DOHH2 (cell line): ENCODE results near the gene PLCD1.

Experiments
- H3F3A ChIP-seq: fragments of 200-600 bp; sonication (generic), shearing (Covaris generic); 2 replicates; pipeline ENCODE4 v1.6.0; 2016; ENCODE audit warnings: antibody characterized with exemption, mild to moderate bottlenecking; ENCODE audit not compliant: control insufficient read depth, insufficient read depth
- H3K27ac ChIP-seq: fragments of 200-600 bp; sonication (generic); 2 replicates; pipeline ENCODE4 v1.5.1; 2014; ENCODE audit warnings: low read depth, mild to moderate bottlenecking, low read length, moderate library complexity
- H3K27me3 ChIP-seq: fragments of 200-600 bp; sonication (generic); 2 replicates; pipeline ENCODE4 v1.6.1; 2014; ENCODE audit warnings: mild to moderate bottlenecking, low read length, mixed read lengths; ENCODE audit not compliant: control insufficient read depth
- H3K36me3 ChIP-seq: fragments of 200-600 bp; sonication (generic); 2 replicates; pipeline ENCODE4 v1.6.1; 2014; ENCODE audit warnings: mild to moderate bottlenecking, low read length, moderate library complexity, mixed read lengths; ENCODE audit not compliant: control insufficient read depth
- H3K4me1 ChIP-seq: fragments of 200-600 bp; sonication (generic); 2 replicates; pipeline ENCODE4 v1.6.1; 2014; ENCODE audit warnings: mild to moderate bottlenecking, low read length, mixed read lengths; ENCODE audit not compliant: control insufficient read depth
- H3K4me2 ChIP-seq: fragments of 200-600 bp; sonication (generic); 2 replicates; pipeline ENCODE4 v1.6.0; 2014; ENCODE audit warnings: mild to moderate bottlenecking, low read length, moderate library complexity
- H3K4me3 ChIP-seq: fragments of 200-600 bp; sonication (generic); 2 replicates; pipeline ENCODE4 v1.5.1; 2014; ENCODE audit warnings: mild to moderate bottlenecking, low read length, mixed read lengths
- H3K79me2 ChIP-seq: fragments of 200-600 bp; sonication (generic); 2 replicates; pipeline ENCODE4 v1.6.1; 2014; ENCODE audit warnings: mild to moderate bottlenecking, low read length, mixed read lengths; ENCODE audit not compliant: control insufficient read depth
- H3K9me2 ChIP-seq: fragments of 200-600 bp; sonication (generic); replicated peaks from 2 replicates; pipeline ENCODE4 v1.6.1; 2014; ENCODE audit warnings: mild to moderate bottlenecking, low read length, mixed read lengths; ENCODE audit not compliant: control insufficient read depth
- H3K9me3 ChIP-seq: fragments of 200-600 bp; sonication (generic); 2 replicates; pipeline ENCODE4 v1.6.1; 2014; ENCODE audit warnings: antibody characterized with exemption, low read length, mixed read lengths; ENCODE audit not compliant: control insufficient read depth, insufficient read depth
- H4K20me1 ChIP-seq: fragments of 200-600 bp; sonication (generic); 2 replicates; pipeline ENCODE4 v1.6.0; 2014; ENCODE audit warnings: low read depth, mild to moderate bottlenecking, antibody characterized with exemption, low read length, moderate library complexity; ENCODE audit not compliant: control insufficient read depth, insufficient read depth
- EZH2phosphoT487 ChIP-seq: fragments of 200-600 bp; sonication (generic); IDR thresholded peaks from 2 replicates; pipeline ENCODE4 v1.6.1; 2017; ENCODE audit warnings: borderline replicate concordance, mild to moderate bottlenecking, antibody characterized with exemption, low read length, moderate library complexity, mixed read lengths
- TF ChIP-seq, protein P1 (sequence below): fragments of 200-600 bp; sonication (generic); IDR thresholded peaks from one replicate; pipeline ENCODE4 v1.5.1; 2014; ENCODE audit warnings: antibody characterized with exemption, mild to moderate bottlenecking, low read depth, low read length; ENCODE audit not compliant: poor library complexity, severe bottlenecking

PLCD1 gene

DNA sequence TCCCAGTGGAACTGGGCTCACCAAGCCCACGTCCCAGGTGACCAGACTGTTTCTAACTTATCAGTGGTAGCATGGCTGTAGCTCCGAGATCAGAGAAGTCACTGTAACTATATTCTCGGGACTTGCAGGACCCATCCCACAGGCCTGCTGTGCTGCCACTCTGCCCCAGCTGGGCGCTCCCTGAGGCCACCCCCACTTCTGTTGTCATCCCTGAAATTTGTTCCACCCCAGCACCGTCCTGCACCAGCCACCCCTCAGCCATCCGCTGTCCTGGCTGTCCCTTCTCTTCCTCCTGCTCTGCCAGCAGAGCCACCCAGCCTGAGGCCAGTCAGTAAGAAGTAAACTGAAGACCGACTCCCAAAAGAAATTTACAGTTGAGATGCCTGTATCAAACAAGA, 71.9 kb downstream of the PLCD1 start:
- H3K79me2 ChIP-seq = no peaks in the 10 kb centered on the region
- H3K9me3 ChIP-seq = no peaks in the 10 kb centered on the region
- H3K27ac ChIP-seq = no peak overlapping the region
- H3K4me3 ChIP-seq = no peak overlapping the region
- no peak for TF ChIP-seq EZH2phosphoT487
- TF ChIP-seq, protein P1, sequence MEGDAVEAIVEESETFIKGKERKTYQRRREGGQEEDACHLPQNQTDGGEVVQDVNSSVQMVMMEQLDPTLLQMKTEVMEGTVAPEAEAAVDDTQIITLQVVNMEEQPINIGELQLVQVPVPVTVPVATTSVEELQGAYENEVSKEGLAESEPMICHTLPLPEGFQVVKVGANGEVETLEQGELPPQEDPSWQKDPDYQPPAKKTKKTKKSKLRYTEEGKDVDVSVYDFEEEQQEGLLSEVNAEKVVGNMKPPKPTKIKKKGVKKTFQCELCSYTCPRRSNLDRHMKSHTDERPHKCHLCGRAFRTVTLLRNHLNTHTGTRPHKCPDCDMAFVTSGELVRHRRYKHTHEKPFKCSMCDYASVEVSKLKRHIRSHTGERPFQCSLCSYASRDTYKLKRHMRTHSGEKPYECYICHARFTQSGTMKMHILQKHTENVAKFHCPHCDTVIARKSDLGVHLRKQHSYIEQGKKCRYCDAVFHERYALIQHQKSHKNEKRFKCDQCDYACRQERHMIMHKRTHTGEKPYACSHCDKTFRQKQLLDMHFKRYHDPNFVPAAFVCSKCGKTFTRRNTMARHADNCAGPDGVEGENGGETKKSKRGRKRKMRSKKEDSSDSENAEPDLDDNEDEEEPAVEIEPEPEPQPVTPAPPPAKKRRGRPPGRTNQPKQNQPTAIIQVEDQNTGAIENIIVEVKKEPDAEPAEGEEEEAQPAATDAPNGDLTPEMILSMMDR = no peak
- no peak overlapping the region for H3K4me2 ChIP-seq
- H3K27me3 ChIP-seq = no peaks in the 10 kb centered on the region; the same call in 1 of the 2 replicates
- no peaks in the 10 kb centered on the region for H3K36me3 ChIP-seq
- peaks cover 23% of the 10 kb centered on the region for H3K4me1 ChIP-seq
- no peaks in the 10 kb centered on the region for H3K9me2 ChIP-seq
- H4K20me1 ChIP-seq = no peaks in the 10 kb centered on the region
- H3F3A ChIP-seq = no peaks in the 10 kb centered on the region
